RCC 7860 (cell line): ENCODE measurements around the gene SAMD1.
"Not testable (repeated sequence)": the region's sequence is repeated elsewhere in the genome, so short reads cannot be mapped to it uniquely, and the experiment has no call there.

Experiments used
- DNase-seq: peaks from one replicate; pipeline ENCODE4 v3.0.0-alpha.2; 2015; ENCODE audit warnings: low spot score
- FAIRE-seq: peaks from 2 replicates; lab custom pipeline; 2012; peaks lifted over from hg19 to GRCh38; lab: Jason Lieb, UNC

Gene SAMD1

DNA sequence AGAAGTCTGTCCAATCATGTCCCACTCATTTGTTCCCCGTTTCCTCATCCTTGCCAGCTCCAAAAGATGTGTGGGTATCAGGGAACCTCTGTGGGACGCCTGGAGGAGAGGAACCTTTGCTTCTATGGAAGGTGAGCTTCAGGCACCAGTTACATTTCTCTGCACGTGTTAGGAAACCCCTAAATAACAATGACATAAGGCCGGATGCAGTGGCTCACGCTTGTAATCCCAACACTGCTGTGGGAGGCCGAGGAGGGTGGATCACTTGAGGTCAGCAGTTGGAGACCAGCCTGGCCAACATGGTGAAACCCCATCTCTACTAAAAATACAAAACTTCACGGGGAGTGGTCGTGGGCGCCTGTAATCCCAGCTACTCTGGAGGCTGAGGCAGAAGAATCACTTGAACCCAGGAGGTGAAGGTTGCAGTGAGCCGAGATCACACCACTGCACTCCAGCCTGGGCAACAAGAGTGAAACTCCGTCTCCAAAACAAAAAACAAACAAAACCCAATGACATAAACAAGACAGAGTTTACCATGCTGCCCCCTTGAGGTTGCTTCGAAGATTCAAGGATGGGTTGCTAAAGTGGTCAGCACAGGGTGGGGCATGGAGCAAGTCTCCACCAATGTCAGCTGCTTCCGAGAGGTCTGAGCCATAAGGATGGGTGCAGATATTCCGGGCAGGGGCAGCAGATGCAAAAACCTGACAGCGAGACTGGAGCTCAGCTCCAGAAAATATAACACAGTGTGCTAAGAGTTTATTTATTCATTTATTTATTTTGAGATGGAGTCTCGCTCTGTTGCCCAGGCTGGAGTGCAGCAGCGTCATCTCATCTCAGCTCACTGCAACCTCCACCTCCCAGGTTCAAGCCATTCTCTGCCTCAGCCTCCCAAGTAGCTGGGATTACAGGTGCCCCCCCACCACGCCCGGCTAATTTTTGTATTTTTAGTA lies 47.6 kb downstream of the SAMD1 start:
- FAIRE-seq, DNase-seq: not testable (repeated sequence)

- no peak for DNase-seq
- no peak for FAIRE-seq
Observed at GRCh38 chr19:14039181-14039580, 51.4 kb downstream of the SAMD1 start.
